ENCODE measurements around the gene NPL.

GRCh38 chr1:182762536-182762935, 27.0 kb upstream of the NPL start:
- TF ChIP-seq CTCF (conservative IDR thresholded peaks at IDR 0.05; ENCODE audit: low read depth, low read length), result no peak
- TF ChIP-seq EZH2 (IDR thresholded peaks at IDR 0.05; ENCODE audit: borderline replicate concordance, low read depth, low read length, poor library complexity, severe bottlenecking), result no peak
